ENCODE results near the gene GPC3.

GPC3 gene

DNA sequence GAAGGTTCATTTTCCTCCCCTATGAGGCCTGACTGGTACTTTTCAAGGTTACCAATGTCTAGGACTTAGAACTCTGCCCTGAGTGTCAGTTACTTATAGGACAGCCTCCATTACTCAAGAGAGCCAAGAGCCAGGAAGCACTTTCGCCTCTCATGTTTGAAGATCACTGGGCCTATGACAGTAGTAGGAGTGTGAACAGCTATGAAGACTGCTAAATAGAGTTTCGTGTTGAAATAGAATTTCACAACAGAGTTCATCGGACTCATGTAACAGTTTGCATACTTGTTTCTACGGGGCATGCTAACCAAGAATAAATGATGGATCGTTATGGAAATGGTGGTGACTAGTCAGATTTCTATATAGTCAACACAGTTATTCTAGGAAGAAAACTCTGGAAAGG, 472.3 kb downstream of the GPC3 start:
- no peak for DNase-seq (ENCODE audit: low read depth in 2 of 2)

DNA sequence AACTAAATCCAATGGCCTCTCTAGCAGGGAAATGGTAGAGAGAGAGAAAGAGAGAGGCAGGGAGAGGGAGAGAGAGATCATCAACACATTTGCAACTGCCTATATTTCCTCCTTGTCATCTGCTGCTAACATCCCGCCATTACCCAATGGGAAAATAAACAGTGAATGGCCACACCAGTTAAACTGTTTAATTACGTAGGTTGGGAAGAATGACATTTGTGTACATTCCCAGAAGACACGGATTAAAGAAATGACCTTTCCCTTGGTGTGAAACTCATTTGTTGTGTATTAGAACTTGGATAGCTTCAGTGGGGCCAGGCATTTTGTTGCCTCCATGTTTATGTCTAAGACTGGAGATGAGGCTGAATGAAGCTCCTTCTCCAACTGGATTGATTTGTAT, 474.4 kb downstream of the GPC3 start:
- no peak for DNase-seq (ENCODE audit: low read depth in 2 of 2)

DNA sequence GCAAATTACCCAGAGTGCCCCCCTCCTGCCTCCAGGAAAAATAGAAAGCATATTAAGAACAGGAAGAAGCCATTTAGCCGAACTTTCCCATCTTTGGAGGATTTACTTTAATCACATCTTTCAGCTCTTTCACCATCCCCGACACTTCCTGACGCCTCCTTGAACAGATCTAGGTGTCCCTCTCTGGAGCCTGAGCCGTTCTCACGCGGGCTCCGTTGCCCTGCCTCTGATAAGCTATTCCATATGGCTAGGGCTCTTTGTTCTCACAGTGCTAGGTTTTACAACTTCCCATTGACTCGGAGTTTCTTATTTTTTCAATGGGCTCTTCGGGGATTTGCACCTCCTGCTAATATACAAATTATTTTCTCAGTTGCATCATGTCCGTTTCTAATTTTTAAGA, 488.0 kb downstream of the GPC3 start:
- DNase-seq (ENCODE audit: low read depth in 2 of 2): no peak

DNA sequence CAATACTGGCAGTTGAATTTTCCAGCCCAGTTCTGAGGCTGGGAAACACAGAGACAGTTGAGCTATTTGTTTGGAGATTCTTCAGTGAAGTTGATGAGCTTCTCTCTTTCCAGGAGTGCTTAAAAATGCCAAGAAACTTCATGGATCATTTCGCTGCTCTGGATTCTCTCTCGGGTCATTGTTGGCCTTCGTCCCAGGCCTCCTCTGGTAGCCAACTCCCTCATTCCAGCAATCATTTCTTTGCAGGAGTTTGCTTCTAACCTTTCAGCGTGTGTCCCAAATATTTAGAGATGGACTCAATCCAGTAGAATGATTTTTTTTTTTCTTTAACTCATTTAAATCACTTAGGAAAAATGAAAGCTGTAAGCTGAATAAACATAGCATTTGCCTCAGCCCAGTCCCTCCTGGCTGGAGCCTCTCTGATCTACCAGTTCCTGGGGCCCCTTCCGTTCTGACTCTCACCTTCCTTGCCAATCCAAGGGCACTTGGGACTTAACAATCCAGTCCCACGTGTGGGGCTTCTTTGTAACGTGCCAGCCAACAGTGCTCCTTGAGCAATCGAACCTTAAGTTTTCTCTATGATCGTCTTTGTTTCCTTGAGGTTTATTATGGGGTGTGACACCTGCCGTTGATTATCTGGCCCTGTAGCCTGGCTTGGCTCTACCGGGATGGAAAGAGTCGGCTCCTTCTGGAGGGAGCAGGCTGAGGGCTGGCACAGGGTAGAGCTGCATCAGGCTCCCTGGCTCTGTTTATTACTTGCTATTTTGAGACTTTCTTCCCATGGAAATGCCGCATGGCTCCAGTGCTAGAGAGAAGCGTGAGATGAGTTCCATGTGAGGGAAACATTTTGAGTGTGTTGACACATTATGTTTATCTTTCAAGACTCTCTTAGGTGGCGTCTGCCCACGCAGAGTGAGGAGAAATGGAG, 489.7 kb downstream of the GPC3 start:
- DNase-seq (ENCODE audit: low read depth in 2 of 2): no peak

DNA sequence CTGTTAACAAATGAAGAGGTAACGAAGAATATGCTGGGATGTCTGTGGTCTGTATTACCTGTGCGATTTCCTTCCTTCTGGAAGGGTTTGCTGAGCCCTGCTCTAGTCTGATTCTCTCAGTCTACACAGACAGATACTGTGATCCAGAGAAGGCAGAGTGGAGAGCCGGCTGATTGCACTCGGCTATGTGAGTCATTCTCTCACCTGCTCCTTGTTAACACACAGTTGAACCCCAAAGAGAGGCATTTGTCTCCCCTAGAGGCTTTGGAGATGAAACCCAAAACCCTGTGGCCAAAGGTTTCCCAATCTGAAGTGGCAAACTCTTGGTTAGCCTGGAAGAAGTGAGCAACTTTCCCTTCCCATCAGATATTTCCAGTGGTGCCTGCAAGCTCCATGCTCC, 492.0 kb downstream of the GPC3 start:
- DNase-seq (ENCODE audit: low read depth in 2 of 2): no peak

DNA sequence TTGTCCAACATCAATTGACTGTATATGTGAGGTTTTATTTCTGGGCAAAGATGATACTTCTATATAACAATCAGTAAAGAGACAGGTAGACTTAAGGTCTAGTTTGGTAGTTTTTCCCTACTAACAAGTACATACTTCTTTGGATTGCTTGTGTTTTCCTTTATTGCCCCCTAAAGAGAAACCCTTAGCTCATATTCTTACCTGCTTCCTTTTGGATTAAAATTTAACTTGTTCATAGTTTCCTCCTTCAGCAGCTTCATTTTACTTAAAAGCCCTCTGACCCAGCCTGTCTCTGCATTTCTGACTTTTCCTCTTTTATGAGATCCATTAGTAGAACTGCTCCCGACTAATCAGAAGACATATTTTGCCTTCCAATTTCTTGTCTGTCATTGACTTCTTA, 494.4 kb downstream of the GPC3 start:
- DNase-seq (ENCODE audit: low read depth in 2 of 2): no peak
